Smooth muscle cell (in vitro differentiated cells): Measurements from ENCODE around the gene USP7. TPM values are rescaled to one million over a fixed set of nuclear protein-coding genes. Genes with fewer than 3 reads are reported as not detected.

Experiments used
- DNase-seq: peaks from one replicate; lab custom pipeline; 2025; ENCODE audit not compliant: unreplicated experiment; lab: John Stamatoyannopoulos, UW
- H2AFZ ChIP-seq: fragments of 200-600 bp; sonication (generic); 2 replicates; pipeline ENCODE4 v1.6.0; 2016; ENCODE audit warnings: antibody characterized with exemption, low read depth, mild to moderate bottlenecking
- H3F3A ChIP-seq: fragments of 200-600 bp; sonication (generic); 2 replicates; pipeline ENCODE4 v1.6.0; 2017; ENCODE audit warnings: antibody characterized with exemption, low read depth
- H3K27ac ChIP-seq: fragments of 200-600 bp; sonication (generic); 2 replicates; pipeline ENCODE4 v1.5.1; 2016; ENCODE audit warnings: low read depth, mild to moderate bottlenecking
- H3K27me3 ChIP-seq: fragments of 200-600 bp; sonication (generic); 2 replicates; pipeline ENCODE4 v1.6.1; 2016; ENCODE audit warnings: low read depth, mild to moderate bottlenecking
- H3K36me3 ChIP-seq: fragments of 200-600 bp; sonication (generic); 2 replicates; pipeline ENCODE4 v1.5.1; 2016; ENCODE audit warnings: low read depth
- H3K4me1 ChIP-seq: fragments of 200-600 bp; sonication (generic); 2 replicates; pipeline ENCODE4 v1.5.1; 2016; ENCODE audit warnings: low read depth
- H3K4me2 ChIP-seq: fragments of 200-600 bp; sonication (generic); 2 replicates; pipeline ENCODE4 v1.6.0; 2016; ENCODE audit warnings: mild to moderate bottlenecking
- H3K4me3 ChIP-seq: fragments of 200-600 bp; sonication (generic); 2 replicates; pipeline ENCODE4 v1.5.1; 2016; ENCODE audit warnings: mild to moderate bottlenecking
- H3K79me2 ChIP-seq: fragments of 200-600 bp; sonication (generic); 2 replicates; pipeline ENCODE4 v1.6.0; 2016; ENCODE audit warnings: low read depth, mild to moderate bottlenecking
- H3K9ac ChIP-seq: fragments of 200-600 bp; sonication (generic); 2 replicates; pipeline ENCODE4 v1.6.0; 2016; ENCODE audit warnings: low read depth
- H3K9me3 ChIP-seq: fragments of 200-600 bp; sonication (generic); replicated peaks from 2 replicates; pipeline ENCODE4 v1.5.1; 2016; ENCODE audit warnings: low read depth
- H4K20me1 ChIP-seq: fragments of 200-600 bp; sonication (generic); 2 replicates; pipeline ENCODE4 v1.6.0; 2016; ENCODE audit warnings: low read depth
- WGBS: methylation state at CpG from one replicate; pipeline ENCODE4 v1.1.7; 2016; ENCODE audit warnings: low lambda C conversion rate; 5-methylcytosine and 5-hydroxymethylcytosine counted together
- polyA plus RNA-seq: library from polyadenylated mRNA; unstranded; fragments of >200 nt; fragmentation: Nextera tagmentation; extraction: Ambion mirVana; gene quantifications from 2 replicates; pipeline ENCODE4 v1.2.1, GENCODE V29; 2016
- total RNA-seq: library from RNA; depleted of rRNA; stranded (reverse); fragments of >200 nt; gene quantifications from 2 replicates; pipeline ENCODE4 v1.2.3, GENCODE V29; 2014
- TF ChIP-seq, protein P1 (sequence below): fragments of 200-600 bp; sonication (generic); IDR thresholded peaks from 2 replicates; pipeline ENCODE4 v1.5.1; 2017; ENCODE audit warnings: borderline replicate concordance, mild to moderate bottlenecking, antibody characterized with exemption; ENCODE audit not compliant: insufficient read depth, poor library complexity, severe bottlenecking

The USP7 gene
- total and polyA plus RNA-seq, 2 experiments from 2014 or later, result 50.7 to 52.1 TPM

DNA sequence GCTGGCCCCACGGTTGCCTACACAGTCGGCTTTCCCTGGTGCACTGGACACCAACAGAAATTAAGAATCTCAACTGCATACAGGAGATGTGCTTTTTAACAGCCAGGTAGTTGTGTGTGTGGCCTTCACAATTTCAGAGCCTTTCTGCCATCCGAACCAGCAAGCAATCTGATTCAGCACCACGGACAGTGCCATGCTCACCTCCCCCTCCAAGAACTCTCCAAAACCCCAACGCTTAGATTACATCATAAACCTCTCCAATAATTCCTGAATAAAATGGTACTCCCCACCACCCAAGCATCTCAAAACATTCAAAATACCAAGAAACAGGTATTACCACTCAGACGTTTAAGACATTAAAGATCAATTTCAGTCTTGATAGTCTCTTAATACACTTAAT, 31.8 kb downstream of the USP7 start:
- Histone ChIP-seq H3F3A (peaks cover 13% of the 10 kb centered on the region), H3K9me3 (no peaks in the 10 kb centered on the region), H3K4me3 (no peak overlapping the region), H3K27me3 (no peaks in the 10 kb centered on the region), H3K27ac (no peak overlapping the region), H3K4me2 (no peak overlapping the region), H3K9ac (no peak overlapping the region), H2AFZ (no peak overlapping the region), H3K36me3 (no peaks in the 10 kb centered on the region), H3K4me1 (peaks cover 4% of the 10 kb centered on the region), H4K20me1 (peaks cover 100% of the 10 kb centered on the region), H3K79me2 (peaks cover 100% of the 10 kb centered on the region)
- no peak for DNase-seq
- WGBS, result 38% methylated on average over 6 of the region's 6 CpGs
- TF ChIP-seq, protein P1, sequence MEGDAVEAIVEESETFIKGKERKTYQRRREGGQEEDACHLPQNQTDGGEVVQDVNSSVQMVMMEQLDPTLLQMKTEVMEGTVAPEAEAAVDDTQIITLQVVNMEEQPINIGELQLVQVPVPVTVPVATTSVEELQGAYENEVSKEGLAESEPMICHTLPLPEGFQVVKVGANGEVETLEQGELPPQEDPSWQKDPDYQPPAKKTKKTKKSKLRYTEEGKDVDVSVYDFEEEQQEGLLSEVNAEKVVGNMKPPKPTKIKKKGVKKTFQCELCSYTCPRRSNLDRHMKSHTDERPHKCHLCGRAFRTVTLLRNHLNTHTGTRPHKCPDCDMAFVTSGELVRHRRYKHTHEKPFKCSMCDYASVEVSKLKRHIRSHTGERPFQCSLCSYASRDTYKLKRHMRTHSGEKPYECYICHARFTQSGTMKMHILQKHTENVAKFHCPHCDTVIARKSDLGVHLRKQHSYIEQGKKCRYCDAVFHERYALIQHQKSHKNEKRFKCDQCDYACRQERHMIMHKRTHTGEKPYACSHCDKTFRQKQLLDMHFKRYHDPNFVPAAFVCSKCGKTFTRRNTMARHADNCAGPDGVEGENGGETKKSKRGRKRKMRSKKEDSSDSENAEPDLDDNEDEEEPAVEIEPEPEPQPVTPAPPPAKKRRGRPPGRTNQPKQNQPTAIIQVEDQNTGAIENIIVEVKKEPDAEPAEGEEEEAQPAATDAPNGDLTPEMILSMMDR, result no peak

- peaks cover 100% of the 10 kb centered on the region for H4K20me1 ChIP-seq
- no peak overlapping the region for H3K4me2 ChIP-seq
- no peak overlapping the region for H2AFZ ChIP-seq
- WGBS, result 95% methylated on average over 17 of the region's 17 CpGs
- H3K4me3 ChIP-seq, result no peak overlapping the region
- H3K9ac ChIP-seq, result no peak overlapping the region
- no peaks in the 10 kb centered on the region for H3K36me3 ChIP-seq
- H3K79me2 ChIP-seq, result peaks cover 100% of the 10 kb centered on the region
- H3K9me3 ChIP-seq, result no peaks in the 10 kb centered on the region
- TF ChIP-seq, protein P1, result no peak
- no peak for DNase-seq
- H3F3A ChIP-seq, result peaks cover 9% of the 10 kb centered on the region
- H3K27me3 ChIP-seq, result no peaks in the 10 kb centered on the region
- H3K27ac ChIP-seq, result no peak overlapping the region
- H3K4me1 ChIP-seq, result no peaks in the 10 kb centered on the region
These were observed 34.5 kb downstream of the USP7 start for GRCh38 chr16:8929086-8929748.

GRCh38 chr16:8928467-8928957, 35.2 kb downstream of the USP7 start:
- WGBS, result 79% methylated on average over 10 of the region's 10 CpGs
- Histone ChIP-seq H3K9ac (no peak overlapping the region), H3K4me1 (no peaks in the 10 kb centered on the region), H4K20me1 (peaks cover 100% of the 10 kb centered on the region), H3K4me3 (no peak overlapping the region), H3K36me3 (no peaks in the 10 kb centered on the region), H3K4me2 (no peak overlapping the region), H3K27ac (no peak overlapping the region), H3K79me2 (peaks cover 100% of the 10 kb centered on the region), H2AFZ (no peak overlapping the region), H3F3A (peaks cover 9% of the 10 kb centered on the region), H3K9me3 (no peaks in the 10 kb centered on the region), H3K27me3 (no peaks in the 10 kb centered on the region)
- TF ChIP-seq, protein P1, result no peak
- DNase-seq, result no peak

DNA sequence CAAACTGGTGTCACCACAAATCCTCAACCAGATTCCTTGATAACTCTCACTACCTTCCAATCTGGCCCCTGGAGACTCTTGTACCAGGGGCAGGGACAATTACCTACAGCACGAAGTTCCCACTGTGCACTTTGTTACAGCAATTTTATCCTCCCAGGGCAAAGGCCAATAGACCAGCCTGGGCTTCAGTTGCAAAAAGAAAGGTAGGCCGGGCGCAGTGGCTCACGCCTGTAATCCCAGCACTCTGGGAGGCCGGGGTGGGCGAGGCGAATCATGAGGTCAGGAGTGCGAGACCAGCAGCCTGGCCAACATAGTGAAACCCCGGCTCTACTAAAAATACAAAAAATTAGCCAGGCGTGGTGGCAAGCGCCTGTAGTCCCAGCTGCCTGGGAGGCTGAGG, 36.9 kb downstream of the USP7 start:
- no peak overlapping the region for H3K27ac ChIP-seq
- TF ChIP-seq, protein P1, result no peak
- no peak overlapping the region for H3K4me2 ChIP-seq
- peaks cover 99% of the 10 kb centered on the region for H4K20me1 ChIP-seq
- WGBS, result 98% methylated on average over 11 of the region's 11 CpGs
- H3F3A ChIP-seq, result peaks cover 9% of the 10 kb centered on the region
- no peak overlapping the region for H2AFZ ChIP-seq
- DNase-seq, result no peak
- no peaks in the 10 kb centered on the region for H3K9me3 ChIP-seq
- H3K4me3 ChIP-seq, result no peak overlapping the region
- H3K36me3 ChIP-seq, result peaks cover 6% of the 10 kb centered on the region
- H3K4me1 ChIP-seq, result no peaks in the 10 kb centered on the region
- peaks cover 97% of the 10 kb centered on the region for H3K79me2 ChIP-seq
- H3K27me3 ChIP-seq, result no peaks in the 10 kb centered on the region
- no peak overlapping the region for H3K9ac ChIP-seq
